CD14-positive monocyte (primary cell): ENCODE measurements around the gene PVALEF. TPM values are rescaled to one million over a fixed set of nuclear protein-coding genes. Genes with fewer than 3 reads are reported as not detected.

Source experiments
- DNase-seq, 3 donors: peaks; one replicate each; pipeline ENCODE4 v3.0.0-alpha.2; 2011 to 2022
- H2AFZ ChIP-seq: 2 replicates; pipeline ENCODE4 v1.6.0; 2012; ENCODE audit warnings: mild to moderate bottlenecking, low read depth, low read length, inconsistent platforms; ENCODE audit not compliant: insufficient read depth, poor library complexity, severe bottlenecking
- H3K27ac ChIP-seq, 2 donors: 1 replicate in 1 of 2; 2 replicates in 1 of 2; pipeline ENCODE4 v1.5.1; 2012 to 2013; ENCODE audit warnings: low read length in 2 of 2, control low read depth in 1 of 2, inconsistent platforms in 1 of 2, low read depth in 1 of 2, mild to moderate bottlenecking in 1 of 2
- H3K27me3 ChIP-seq, 2 donors: one replicate each; pipeline versions ENCODE4 v1.6.0 to v1.6.1; 2011 to 2013; ENCODE audit warnings: low read length in 2 of 2; ENCODE audit not compliant: control insufficient read depth in 2 of 2, insufficient read depth in 2 of 2
- H3K36me3 ChIP-seq, 2 donors: replicated peaks in 1 of 2; 1 replicate in 1 of 2; 2 replicates in 1 of 2; pipeline versions ENCODE4 v1.5.1 to v1.6.1; 2012 to 2013; ENCODE audit warnings: low read length in 2 of 2, control low read depth in 1 of 2, inconsistent platforms in 1 of 2, mild to moderate bottlenecking in 1 of 2; ENCODE audit not compliant: insufficient read depth in 2 of 2, control insufficient read depth in 1 of 2
- H3K4me1 ChIP-seq, 2 donors: 1 replicate in 1 of 2; 2 replicates in 1 of 2; pipeline versions ENCODE4 v1.5.1 to v1.6.1; 2012 to 2013; ENCODE audit warnings: low read length in 2 of 2, control low read depth in 1 of 2, inconsistent platforms in 1 of 2, mild to moderate bottlenecking in 1 of 2, moderate library complexity in 1 of 2; ENCODE audit not compliant: insufficient read depth in 2 of 2, control insufficient read depth in 1 of 2
- H3K4me2 ChIP-seq: replicated peaks from 2 replicates; pipeline ENCODE3; 2012; ENCODE audit warnings: low read length, moderate library complexity, mild to moderate bottlenecking; ENCODE audit not compliant: poor library complexity, severe bottlenecking; ENCODE audit errors: extremely low read depth
- H3K4me3 ChIP-seq, 3 experiments: fragments of 200-600 bp in 1 of 3; sonication (generic) in 1 of 3; replicated peaks in 1 of 3; 1 replicate in 2 of 3; 2 replicates in 1 of 3; pipeline ENCODE4 v1.5.1; 2011 to 2013; ENCODE audit warnings: low read length in 3 of 3, mild to moderate bottlenecking in 3 of 3, control low read depth in 2 of 3, low read depth in 2 of 3, inconsistent platforms in 1 of 3, moderate library complexity in 1 of 3
- H3K79me2 ChIP-seq: 2 replicates; pipeline ENCODE4 v1.6.0; 2012; ENCODE audit warnings: mild to moderate bottlenecking, control low read depth, inconsistent platforms, low read length, moderate library complexity; ENCODE audit not compliant: insufficient read depth
- H3K9ac ChIP-seq: 2 replicates; pipeline ENCODE4 v1.6.0; 2017; ENCODE audit warnings: low read length, mild to moderate bottlenecking; ENCODE audit not compliant: insufficient read depth, poor library complexity, severe bottlenecking
- H3K9me3 ChIP-seq, 2 donors: replicated peaks in 1 of 2; 1 replicate in 1 of 2; 2 replicates in 1 of 2; pipeline versions ENCODE4 v1.5.1 to v1.6.1; 2012 to 2013; ENCODE audit warnings: low read length in 2 of 2, control low read depth in 1 of 2; ENCODE audit not compliant: control insufficient read depth in 1 of 2, insufficient read depth in 1 of 2
- H4K20me1 ChIP-seq: 2 replicates; pipeline ENCODE4 v1.6.0; 2012; ENCODE audit warnings: mild to moderate bottlenecking, low read length, control low read depth, moderate library complexity; ENCODE audit not compliant: insufficient read depth
- H3K27ac Mint-ChIP-seq, 7 donors: one replicate each; pipeline ENCODE4 v1.8.0; 2020; ENCODE audit warnings: mild to moderate bottlenecking in 7 of 7, mixed read lengths in 7 of 7, moderate library complexity in 6 of 7, inconsistent platforms in 2 of 7
- H3K27me3 Mint-ChIP-seq, 3 donors: one replicate each; pipeline ENCODE4 v1.8.0; 2021 to 2022; ENCODE audit warnings: low read depth in 3 of 3, mild to moderate bottlenecking in 3 of 3, mixed read lengths in 3 of 3, moderate library complexity in 3 of 3, inconsistent platforms in 1 of 3
- H3K36me3 Mint-ChIP-seq, 2 donors: one replicate each; pipeline ENCODE4 v1.8.0; 2020; ENCODE audit warnings: mixed read lengths in 2 of 2, inconsistent platforms in 1 of 2, mild to moderate bottlenecking in 1 of 2
- H3K4me1 Mint-ChIP-seq: one replicate; pipeline ENCODE4 v1.8.0; 2020; ENCODE audit warnings: mild to moderate bottlenecking, mixed read lengths
- H3K4me3 Mint-ChIP-seq, 2 donors: one replicate each; pipeline ENCODE4 v1.8.0; 2020; ENCODE audit warnings: mild to moderate bottlenecking in 2 of 2, mixed read lengths in 2 of 2, moderate library complexity in 1 of 2
- H3K9me3 Mint-ChIP-seq, 7 donors: one replicate each; pipeline ENCODE4 v1.8.0; 2020 to 2022; ENCODE audit warnings: mixed read lengths in 7 of 7, mild to moderate bottlenecking in 6 of 7, moderate library complexity in 6 of 7, inconsistent platforms in 2 of 7
- WGBS: methylation state at CpG from one replicate; pipeline ENCODE4 v1.1.5; 2013; ENCODE audit warnings: missing lambda C conversion rate; ENCODE audit not compliant: insufficient coverage; 5-methylcytosine and 5-hydroxymethylcytosine counted together
- intact Hi-C, 2 donors: fragments of 100-400 bp; cut with micrococcal nuclease; formaldehyde crosslinking; loops; one replicate each; pipeline versions ENCODE4 v1.15.0 to v1.15.1; 2023
- polyA plus RNA-seq, 3 donors: library from polyadenylated mRNA; depleted of rRNA in 1 of 3; unstranded in 2 of 3; stranded (reverse) in 1 of 3; fragments of 300-500 nt in 2 of 3; fragments of >200 nt in 1 of 3; fragmentation: Illumina TruSeq in 2 of 3; gene quantifications; 1 replicate in 2 of 3; 2 replicates in 1 of 3; pipeline ENCODE4 v1.2.3, GENCODE V29; 2012 to 2021
- TF ChIP-seq, protein P1 (sequence below): fragments of 200-600 bp; IDR thresholded peaks from one replicate; pipeline ENCODE4 v1.8.0; 2022; ENCODE audit warnings: antibody characterized with exemption, mild to moderate bottlenecking

Gene PVALEF
- polyA plus RNA-seq, 3 donors: not detected

DNA sequence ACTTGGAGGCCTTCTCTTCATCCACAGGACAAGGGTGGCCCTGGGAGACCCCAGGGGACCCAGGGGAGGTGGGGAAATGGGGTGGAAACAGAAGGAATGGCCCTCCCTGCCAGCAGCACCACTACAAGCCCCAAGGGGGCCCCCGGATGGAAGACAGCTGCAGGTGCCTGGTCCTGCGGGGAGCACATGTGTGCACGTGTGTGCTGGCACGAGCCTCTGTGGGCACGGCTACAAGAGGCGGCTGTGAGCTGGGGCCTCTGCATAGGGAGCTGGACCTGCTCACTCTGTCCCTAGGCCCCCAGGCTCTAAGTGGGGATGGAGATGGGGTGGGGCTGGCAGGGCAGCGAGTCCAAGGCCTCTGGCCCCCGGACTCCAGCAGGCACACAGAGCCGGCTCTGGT is 13.9 kb downstream of the PVALEF start:
- TF ChIP-seq, protein P1, sequence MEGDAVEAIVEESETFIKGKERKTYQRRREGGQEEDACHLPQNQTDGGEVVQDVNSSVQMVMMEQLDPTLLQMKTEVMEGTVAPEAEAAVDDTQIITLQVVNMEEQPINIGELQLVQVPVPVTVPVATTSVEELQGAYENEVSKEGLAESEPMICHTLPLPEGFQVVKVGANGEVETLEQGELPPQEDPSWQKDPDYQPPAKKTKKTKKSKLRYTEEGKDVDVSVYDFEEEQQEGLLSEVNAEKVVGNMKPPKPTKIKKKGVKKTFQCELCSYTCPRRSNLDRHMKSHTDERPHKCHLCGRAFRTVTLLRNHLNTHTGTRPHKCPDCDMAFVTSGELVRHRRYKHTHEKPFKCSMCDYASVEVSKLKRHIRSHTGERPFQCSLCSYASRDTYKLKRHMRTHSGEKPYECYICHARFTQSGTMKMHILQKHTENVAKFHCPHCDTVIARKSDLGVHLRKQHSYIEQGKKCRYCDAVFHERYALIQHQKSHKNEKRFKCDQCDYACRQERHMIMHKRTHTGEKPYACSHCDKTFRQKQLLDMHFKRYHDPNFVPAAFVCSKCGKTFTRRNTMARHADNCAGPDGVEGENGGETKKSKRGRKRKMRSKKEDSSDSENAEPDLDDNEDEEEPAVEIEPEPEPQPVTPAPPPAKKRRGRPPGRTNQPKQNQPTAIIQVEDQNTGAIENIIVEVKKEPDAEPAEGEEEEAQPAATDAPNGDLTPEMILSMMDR: no peak
- Histone ChIP-seq H3K27ac (no peak overlapping the region), H3K79me2 (no peaks in the 10 kb centered on the region), H3K4me2 (no peak overlapping the region), H3K4me3 (no peak overlapping the region), H3K9me3 (peaks cover 3 to 6% of the 10 kb centered on the region in 2 donors), H4K20me1 (no peaks in the 10 kb centered on the region), H2AFZ (no peak overlapping the region), H3K4me1 (no peaks in the 10 kb centered on the region), H3K9ac (no peak overlapping the region), H3K36me3 (no peaks in the 10 kb centered on the region), H3K27me3 (peaks cover 0 to 10% of the 10 kb centered on the region in 2 donors)
- H3K4me3 Mint-ChIP-seq: no peak overlapping the region
- 93% methylated on average over 5 of the region's 9 CpGs for WGBS
- no peaks in the 10 kb centered on the region for H3K4me1 Mint-ChIP-seq
- peaks cover 0 to 3% of the 10 kb centered on the region in 2 donors for H3K36me3 Mint-ChIP-seq
- intact Hi-C loops: no loop called here
- peaks cover 3 to 16% (median 7%) of the 10 kb centered on the region in 7 donors for H3K9me3 Mint-ChIP-seq
- peaks cover 9 to 15% (median 9%) of the 10 kb centered on the region in 3 donors for H3K27me3 Mint-ChIP-seq
- no peak for DNase-seq
- H3K27ac Mint-ChIP-seq: no peak overlapping the region

DNA sequence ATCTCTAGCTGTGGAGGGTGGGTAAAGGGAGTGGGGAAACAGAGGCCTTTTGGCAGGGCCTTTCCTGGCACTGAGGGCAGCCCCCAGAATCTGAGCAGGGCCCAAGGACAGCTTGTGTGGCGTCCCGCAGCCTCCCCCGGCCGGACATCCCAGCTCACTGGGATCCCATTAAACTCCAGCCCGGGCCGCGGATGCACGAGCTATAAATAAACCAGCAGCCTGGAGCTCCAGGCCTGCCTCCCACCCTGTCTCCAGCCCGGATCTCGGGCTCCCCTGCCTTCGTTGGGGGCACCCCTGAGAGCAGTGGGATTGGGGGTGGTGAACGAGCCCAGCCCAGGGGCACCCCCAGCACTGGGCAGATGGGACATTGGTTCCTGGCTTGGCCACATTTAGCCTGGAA is 14.6 kb downstream of the PVALEF start:
- no peak for DNase-seq

More for the DNA sequence above, 14.6 kb downstream of the PVALEF start:
- Mint-ChIP-seq H3K27me3 (peaks cover 11 to 21% (median 14%) of the 10 kb centered on the region in 3 donors), H3K9me3 (peaks cover 3 to 17% (median 7%) of the 10 kb centered on the region in 7 donors), H3K36me3 (peaks cover 0 to 3% of the 10 kb centered on the region in 2 donors), H3K4me1 (no peaks in the 10 kb centered on the region), H3K4me3 (no peak overlapping the region), H3K27ac (no peak overlapping the region)
- intact Hi-C loops: no loop called here
- Histone ChIP-seq H3K4me1 (no peaks in the 10 kb centered on the region), H3K4me3 (no peak overlapping the region), H3K9me3 (peaks cover 3 to 6% of the 10 kb centered on the region in 2 donors), H3K27ac (no peak overlapping the region), H3K4me2 (no peak overlapping the region), H3K27me3 (peaks cover 0 to 16% of the 10 kb centered on the region in 2 donors), H3K9ac (no peak overlapping the region), H4K20me1 (no peaks in the 10 kb centered on the region), H3K79me2 (no peaks in the 10 kb centered on the region), H2AFZ (no peak overlapping the region), H3K36me3 (no peaks in the 10 kb centered on the region)
- 93% methylated on average over 9 of the region's 12 CpGs for WGBS
- TF ChIP-seq, protein P1: no peak
